Measurements from ENCODE around the gene SGCA.

DNA sequence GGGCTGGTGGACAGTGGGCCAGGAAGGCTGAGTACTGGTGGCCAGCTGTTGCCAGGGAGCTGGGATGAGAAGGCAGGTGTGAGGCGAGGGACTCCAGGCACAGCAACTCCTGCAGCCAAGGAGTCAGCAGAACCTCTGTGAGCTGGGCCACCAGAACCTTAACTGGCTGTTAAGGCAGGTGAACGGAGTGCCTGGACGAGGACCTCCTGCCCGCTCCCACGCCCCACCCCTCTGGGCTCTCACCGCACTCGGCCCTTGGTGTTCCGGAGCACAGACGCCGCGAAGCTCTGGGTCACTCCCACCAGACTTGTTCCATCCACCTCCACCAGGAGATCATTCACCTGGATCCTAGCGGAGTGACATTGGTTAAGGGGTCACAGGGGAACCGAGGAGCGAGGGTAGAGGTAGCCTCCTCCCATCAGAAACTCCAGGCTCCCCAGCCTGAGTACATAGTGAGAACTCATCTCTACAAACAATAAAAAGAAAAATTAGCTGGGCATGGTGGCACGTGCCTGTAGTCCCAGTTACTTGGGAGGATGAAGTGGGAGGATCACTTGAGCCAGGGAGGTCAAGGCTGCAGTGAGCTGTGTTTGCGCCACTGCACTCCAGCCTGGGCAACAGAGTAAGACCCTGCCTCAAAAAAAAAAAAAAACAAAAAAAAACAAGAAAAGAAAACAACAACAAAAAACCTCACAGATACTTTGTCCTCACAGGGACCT, 24.6 kb upstream of the SGCA start:
- TF ChIP-seq CTCF (IDR thresholded peaks at IDR 0.05) (no peak), ZFX (IDR thresholded peaks at IDR 0.05; ENCODE audit: borderline replicate concordance) (no peak)
